GM11168 (cell line): ENCODE measurements around the gene BSG.

Experiments used
- in situ Hi-C: fragments of 300-500 bp; cut with MboI; formaldehyde crosslinking; loops from one replicate; pipeline ENCODE4 v1.12.0; 2022; ENCODE audit warnings: low sequenced_read_pairs; ENCODE audit not compliant: unreplicated experiment

BSG gene

DNA sequence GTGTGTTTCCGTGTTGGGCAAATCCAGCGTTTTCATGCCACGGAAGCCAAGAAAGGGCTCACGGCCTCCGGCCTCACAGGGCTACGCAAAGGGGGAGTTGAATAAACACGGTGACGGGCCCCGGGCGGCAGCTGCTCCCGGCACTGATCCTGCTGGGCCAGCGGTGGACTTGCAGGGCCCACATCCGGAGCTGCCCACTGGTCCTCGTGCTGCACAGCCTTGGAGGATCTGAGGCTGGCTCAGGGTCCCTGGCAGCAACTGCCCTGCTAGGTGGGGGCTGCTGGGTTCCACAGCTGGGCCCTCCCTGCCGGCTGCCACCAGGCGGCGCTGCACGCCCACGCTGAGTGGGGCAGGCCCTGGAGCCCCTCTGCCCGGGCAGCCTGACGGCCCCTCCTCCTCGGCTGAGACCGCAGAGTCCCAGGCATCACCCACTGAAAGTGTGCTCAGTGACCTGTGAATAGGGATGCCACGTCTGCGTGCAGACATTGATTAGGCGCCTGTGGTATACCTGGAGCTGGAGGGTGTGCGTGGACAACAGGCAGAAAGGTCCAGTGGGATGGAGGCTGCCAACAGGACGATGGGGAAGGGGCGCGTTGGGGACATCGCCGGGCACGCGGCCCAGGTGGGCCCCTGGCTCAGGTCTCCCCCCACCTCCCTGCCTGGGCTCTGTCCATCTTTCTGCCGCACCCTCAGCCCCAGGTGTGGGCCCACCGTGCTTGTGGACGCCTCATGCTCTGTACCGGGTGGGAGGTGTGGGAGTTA, 12.0 kb downstream of the BSG start:
- in situ Hi-C loops: loop anchor here (25.0 kb wide), 1 partner anchor 153 kb away; no protein-coding TSS in a partner anchor

DNA sequence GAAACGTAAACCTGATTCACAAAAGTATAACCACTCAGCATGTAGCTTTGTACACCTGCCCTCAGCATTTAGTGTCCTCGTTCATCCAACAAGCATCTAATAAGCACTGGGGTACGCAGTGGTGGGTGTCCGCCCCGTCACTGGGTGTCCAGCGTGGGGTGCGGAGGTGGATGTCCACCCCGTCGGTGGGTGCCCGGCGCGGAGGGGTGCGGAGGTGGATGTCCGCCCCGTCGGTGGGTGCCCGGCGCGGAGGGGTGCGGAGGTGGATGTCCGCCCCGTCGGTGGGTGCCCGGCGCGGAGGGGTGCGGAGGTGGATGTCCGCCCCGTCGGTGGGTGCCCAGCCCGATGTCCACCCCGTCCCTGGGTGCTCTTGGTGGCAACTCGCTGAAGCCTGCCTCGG, 12.8 kb downstream of the BSG start:
- in situ Hi-C loops: loop anchor here (25.0 kb wide), 1 partner anchor 152 kb away; no protein-coding TSS in a partner anchor

DNA sequence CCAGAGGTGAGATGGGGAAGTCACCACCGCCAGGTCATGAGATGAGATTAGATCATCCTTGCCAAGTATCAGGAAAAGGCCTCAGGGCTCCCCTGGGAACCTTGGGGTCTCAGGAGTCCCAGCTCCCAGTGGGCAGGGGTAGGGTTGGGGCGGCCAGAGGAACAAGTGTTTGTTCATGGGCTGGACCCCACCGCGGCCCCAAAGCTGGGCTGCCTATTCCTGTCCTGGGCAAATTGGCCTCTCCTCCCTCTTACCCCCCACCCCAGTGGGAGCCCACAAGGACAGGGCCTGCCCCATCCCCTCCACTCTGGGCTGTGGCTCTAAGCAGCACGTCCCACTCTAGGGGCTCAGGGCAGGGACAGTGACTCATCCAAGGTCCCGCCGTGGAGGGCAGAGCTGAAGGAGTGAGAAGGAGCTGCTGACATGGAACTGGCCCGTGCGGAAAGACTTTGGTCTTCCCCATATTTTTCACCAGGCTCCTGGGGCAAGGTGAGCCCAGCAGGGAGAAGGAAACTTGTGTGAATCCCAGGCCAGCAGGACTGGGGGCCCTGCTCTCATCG, 13.2 kb downstream of the BSG start:
- in situ Hi-C loops: loop anchor here (25.0 kb wide), 1 partner anchor 152 kb away; no protein-coding TSS in a partner anchor

- in situ Hi-C loops: loop anchor here (25.0 kb wide), 1 partner anchor 149 kb away; no protein-coding TSS in a partner anchor
These were observed 15.8 kb downstream of the BSG start for GRCh38 chr19:588093-588740.

DNA sequence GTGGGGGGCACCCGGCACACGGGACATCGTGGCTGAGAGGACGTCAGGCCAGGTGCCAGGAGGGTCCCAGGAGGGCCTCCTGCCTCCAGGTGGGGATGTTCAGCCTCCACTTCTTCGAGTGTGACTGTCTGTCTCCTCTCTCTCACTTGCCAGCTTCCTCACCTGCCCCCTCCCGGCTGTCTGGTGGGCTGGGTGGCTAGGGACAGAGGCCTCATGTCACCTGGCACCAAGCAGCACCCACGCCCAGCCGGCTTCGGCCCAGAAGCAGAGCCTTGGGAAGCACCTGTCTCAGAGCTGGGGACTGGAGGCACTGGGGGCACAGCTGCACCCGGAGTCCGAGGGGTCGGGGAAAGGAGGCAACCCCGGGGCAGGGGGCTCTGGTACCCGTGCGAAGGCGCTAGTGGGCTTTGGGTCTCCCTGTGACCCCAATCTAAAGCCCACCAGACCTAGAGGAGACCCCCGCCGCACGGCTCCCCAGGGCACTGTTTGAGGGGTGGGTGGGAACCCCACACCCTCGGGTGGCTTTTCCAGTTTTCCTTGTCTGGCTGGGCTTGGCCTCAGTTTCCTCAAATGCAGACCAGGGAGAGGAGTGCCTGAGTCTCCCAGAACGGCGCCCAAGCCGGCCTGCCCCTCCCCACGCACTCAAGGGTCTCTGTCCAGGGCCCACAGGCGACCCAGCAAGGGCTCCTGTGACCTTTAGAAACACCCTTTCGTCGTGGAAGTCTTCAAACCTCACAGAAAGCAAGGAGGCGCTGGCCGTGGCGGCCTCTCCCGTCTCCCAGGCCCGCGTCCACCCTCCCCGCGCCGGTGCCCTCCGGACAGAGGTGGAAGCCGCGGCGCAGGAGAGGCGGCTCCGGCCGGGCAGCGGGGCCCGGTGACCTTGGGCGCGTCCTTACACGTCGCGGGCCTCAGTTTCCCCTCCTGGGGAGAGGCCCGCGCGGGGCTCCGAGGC, 16.6 kb downstream of the BSG start:
- in situ Hi-C loops: loop anchor here (25.0 kb wide), 1 partner anchor 148 kb away; no protein-coding TSS in a partner anchor

GRCh38 chr19:589693-590395, 17.4 kb downstream of the BSG start, which contains the start of gene HCN2:
TSS of gene HCN2 (plus strand) at chr19:589881. CDS start at chr19:589946, 65 bp downstream.
- in situ Hi-C loops: loop anchor here (25.0 kb wide), 1 partner anchor 147 kb away; no protein-coding TSS in a partner anchor

GRCh38 chr19:590396-590745, 18.0 kb downstream of the BSG start:
- in situ Hi-C loops: loop anchor here (25.0 kb wide), 1 partner anchor 147 kb away; no protein-coding TSS in a partner anchor

DNA sequence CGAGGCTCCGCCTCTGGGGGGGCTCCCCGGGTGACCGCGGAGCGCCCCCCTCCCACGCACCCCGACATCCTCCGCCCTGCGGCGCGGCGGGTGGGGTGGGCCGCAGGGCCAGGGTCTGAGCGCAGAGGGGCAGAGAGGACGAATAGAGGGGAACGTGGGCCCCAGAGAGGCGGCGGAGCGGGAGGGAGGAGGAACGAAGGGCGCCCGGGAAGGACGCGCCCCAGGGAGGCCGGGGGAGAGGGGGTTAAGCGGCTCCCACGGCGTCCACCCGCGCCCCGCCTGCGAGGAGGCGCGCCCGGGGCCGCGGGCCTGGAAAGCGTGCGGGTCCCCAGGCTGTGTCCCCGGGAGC, 18.3 kb downstream of the BSG start:
- in situ Hi-C loops: loop anchor here (25.0 kb wide), 1 partner anchor 147 kb away; no protein-coding TSS in a partner anchor

GRCh38 chr19:591099-591958, 18.9 kb downstream of the BSG start:
- in situ Hi-C loops: loop anchor here (25.0 kb wide), 1 partner anchor 146 kb away; no protein-coding TSS in a partner anchor

DNA sequence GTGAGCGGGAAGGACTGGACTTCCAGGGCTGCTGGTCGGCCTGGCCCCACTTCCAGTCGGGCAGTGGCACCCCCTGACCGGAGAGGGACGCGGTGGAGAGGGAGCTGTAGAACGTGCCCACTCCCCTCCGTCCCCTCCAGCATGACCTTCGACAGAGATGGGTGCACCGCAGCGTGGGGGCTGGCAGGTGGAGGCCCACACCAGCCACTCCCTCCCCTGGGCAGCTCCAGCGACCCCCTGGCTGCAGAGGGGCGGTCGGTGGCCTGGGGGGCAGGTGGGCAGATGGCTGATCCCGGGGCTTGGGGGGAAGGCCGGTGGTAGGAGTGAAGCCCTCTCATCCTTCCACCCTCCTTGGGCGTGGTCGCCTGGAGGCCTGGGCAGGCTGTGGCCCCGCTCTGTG, 19.7 kb downstream of the BSG start:
- in situ Hi-C loops: loop anchor here (25.0 kb wide), 1 partner anchor 145 kb away; no protein-coding TSS in a partner anchor

DNA sequence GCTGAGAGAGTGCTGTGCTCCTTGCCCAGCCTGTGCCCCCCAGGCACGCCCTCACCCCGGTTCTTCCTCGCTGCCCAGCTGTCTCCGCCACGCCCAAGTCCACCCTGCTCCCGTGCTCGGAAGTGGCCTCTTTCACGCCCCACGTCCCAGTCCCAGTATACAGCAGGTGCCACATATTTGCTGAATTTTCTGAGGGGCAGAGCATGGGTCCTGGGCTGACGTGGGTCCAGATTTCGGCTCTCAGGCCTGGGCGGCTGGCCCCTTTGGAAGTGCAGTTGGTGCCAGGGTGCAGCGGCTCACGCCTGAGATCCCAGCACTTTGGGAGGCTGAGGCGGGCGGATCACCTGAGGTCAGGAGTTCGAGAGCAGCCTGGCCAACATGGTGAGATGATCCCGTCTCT, 20.7 kb downstream of the BSG start:
- in situ Hi-C loops: loop anchor here (25.0 kb wide), 1 partner anchor 144 kb away; no protein-coding TSS in a partner anchor

DNA sequence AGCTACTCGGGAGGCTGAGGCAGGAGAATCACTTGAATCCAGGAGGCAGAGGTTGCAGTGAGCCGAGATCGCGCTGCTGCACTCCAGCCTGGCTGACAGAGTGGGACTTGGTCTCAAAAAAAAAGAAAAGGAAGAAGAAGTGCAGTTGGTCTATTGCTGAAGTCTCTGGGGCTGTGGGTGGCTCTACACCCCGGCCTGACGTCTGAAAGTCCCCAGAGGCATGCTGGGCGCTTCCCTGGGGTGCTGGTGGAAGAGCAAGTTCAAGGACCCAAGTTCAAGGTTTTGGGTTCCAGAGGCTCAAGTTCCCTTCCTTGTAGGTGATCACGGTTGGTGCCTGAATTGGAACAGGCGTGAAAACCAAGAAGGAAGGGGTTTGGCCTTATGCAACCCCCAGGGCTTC, 21.1 kb downstream of the BSG start:
- in situ Hi-C loops: loop anchor here (25.0 kb wide), 1 partner anchor 144 kb away; no protein-coding TSS in a partner anchor

DNA sequence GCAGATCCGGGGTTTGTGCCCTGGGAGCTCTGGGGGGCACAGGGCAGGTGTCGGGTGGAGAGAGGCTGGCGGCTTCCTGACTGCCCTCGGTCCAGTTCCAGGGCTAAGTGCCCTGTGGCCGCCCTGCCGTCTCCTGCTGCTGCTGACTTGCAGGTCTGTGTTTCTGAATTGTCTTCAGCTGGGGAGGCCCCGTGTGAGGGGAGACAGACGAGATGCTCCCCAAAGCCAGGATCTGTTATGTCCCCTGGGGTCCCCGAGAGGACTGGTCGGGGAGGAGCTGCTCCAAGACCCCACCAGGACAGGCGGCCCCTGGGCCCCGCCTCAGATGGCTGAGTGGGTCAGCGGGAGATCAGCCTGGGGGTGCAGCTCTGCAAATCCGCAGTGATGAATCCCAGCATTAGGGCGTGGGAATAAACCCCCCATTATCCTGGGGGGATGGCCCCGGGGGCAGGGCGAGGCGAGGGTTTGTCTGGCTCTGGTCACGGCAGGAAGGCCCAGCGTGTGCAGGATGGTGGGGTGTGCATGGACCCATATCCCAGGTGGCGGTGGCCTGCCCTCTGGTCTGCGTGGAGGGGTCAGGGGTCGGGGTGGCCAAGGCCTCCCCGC, 22.0 kb downstream of the BSG start:
- in situ Hi-C loops: loop anchor here (25.0 kb wide), 1 partner anchor 143 kb away; no protein-coding TSS in a partner anchor

DNA sequence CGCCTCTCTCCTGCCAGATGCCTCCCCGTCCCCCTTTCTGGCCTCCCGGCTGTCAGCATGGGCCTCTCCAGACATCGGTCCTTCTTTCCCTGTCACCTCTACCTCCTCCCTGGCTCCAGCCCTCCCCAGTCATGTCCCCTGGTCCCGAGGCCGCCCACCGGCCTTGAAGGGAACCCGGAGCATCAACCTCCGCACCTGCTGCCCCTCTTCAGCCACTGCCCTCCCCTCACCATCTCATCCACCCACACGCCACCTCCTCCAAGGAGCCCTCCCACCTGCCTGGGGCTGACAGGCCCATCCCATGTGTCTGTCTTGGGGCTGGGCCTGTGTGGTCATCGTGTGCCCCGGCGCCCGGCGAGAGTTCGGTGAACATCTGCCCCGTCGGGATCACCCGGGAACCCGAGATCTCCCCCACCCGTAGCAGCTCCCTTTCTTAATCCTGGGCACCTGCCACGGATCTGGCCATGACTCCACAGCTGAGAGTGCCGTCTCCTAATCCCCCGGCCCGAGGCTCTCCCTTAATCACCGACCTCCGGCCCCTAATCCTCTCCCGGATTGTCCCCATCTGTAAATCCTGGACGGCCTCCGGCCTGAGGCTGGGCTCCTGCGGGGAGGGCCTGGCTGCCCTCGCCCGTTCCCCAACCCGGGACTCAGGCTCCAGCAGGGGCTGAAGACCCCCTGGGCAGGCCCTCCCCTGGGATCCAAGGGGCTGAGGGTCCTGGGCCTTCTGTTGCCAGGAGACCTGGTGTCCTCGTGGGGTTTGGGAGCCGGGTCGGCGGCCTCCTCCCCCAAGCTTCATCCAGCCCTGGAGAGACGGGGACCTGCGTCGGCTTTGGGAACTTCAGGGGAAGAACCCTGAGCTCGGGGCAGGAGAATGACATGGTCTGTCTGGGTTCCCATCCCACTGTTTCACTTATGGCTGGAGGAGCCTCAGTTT, 23.2 kb downstream of the BSG start:
- in situ Hi-C loops: loop anchor here (25.0 kb wide), 1 partner anchor 142 kb away; no protein-coding TSS in a partner anchor

DNA sequence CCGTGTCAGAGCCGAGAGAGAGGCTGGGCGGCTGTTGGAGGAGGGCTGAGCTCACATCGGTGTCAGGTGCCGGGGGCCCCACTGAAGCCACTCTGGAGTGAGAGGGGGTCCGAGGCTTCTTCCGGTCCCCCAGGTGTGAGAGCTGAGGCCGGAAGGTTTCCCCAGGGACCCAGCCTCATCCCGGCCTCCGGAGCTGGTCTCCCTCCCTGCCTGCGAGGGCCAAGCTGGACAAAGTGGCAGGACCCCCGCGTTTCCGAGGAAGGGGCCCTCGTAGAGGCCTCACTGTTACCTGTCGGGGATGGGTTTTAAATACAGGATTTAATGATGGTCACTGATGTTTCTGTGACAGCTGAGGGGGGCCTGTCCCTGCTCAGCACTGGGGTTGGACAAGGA, 23.9 kb downstream of the BSG start:
- in situ Hi-C loops: loop anchor here (25.0 kb wide), 1 partner anchor 141 kb away; no protein-coding TSS in a partner anchor
